Fibroblast of lung (primary cell): ENCODE data around the gene PDE8B. TPM values are rescaled to one million over a fixed set of nuclear protein-coding genes. Genes with fewer than 3 reads are reported as not detected.

Experiments used
- DNase-seq, 2 donors: peaks; one replicate each; pipeline versions ENCODE4 v3.0.0 to v3.0.0-alpha.2; 2010; ENCODE audit warnings: low read depth in 2 of 2
- H2AFZ ChIP-seq: 2 replicates; pipeline ENCODE4 v1.5.1; 2012; ENCODE audit warnings: low read length, control low read depth, inconsistent platforms
- H3K27ac ChIP-seq: 2 replicates; pipeline ENCODE4 v1.5.1; 2011; ENCODE audit warnings: low read length, control low read depth; ENCODE audit not compliant: insufficient read depth
- H3K27me3 ChIP-seq: 2 replicates; pipeline ENCODE4 v1.5.1; 2011; ENCODE audit warnings: mild to moderate bottlenecking, low read length; ENCODE audit not compliant: control insufficient read depth, insufficient read depth
- H3K36me3 ChIP-seq: 2 replicates; pipeline ENCODE4 v1.5.1; 2011; ENCODE audit warnings: low read length; ENCODE audit not compliant: control insufficient read depth, insufficient read depth
- H3K4me1 ChIP-seq: 2 replicates; pipeline ENCODE4 v1.5.1; 2011; ENCODE audit warnings: low read length; ENCODE audit not compliant: control insufficient read depth, insufficient read depth; ENCODE audit errors: extremely low read depth
- H3K4me2 ChIP-seq: 2 replicates; pipeline ENCODE4 v1.5.1; 2011; ENCODE audit warnings: low read length, control low read depth; ENCODE audit not compliant: insufficient read depth; ENCODE audit errors: extremely low read depth
- H3K4me3 ChIP-seq, 4 experiments: fragments of 200-600 bp in 1 of 4; sonication (generic) in 1 of 4; replicated peaks in 1 of 4; 2 replicates each; pipeline ENCODE4 v1.5.1; 2011 to 2016; ENCODE audit warnings: low read length in 4 of 4, low read depth in 3 of 4, mild to moderate bottlenecking in 3 of 4, control low read depth in 2 of 4, inconsistent platforms in 1 of 4, mixed read lengths in 1 of 4; ENCODE audit not compliant: insufficient read depth in 1 of 4; ENCODE audit errors: control extremely low read depth in 1 of 4
- H3K79me2 ChIP-seq: 2 replicates; pipeline ENCODE4 v1.5.1; 2012; ENCODE audit warnings: mild to moderate bottlenecking, low read length, inconsistent platforms; ENCODE audit not compliant: control insufficient read depth, insufficient read depth
- H3K9ac ChIP-seq: 2 replicates; pipeline ENCODE4 v1.5.1; 2011; ENCODE audit warnings: mild to moderate bottlenecking, low read length, control low read depth; ENCODE audit not compliant: insufficient read depth
- H3K9me3 ChIP-seq: 2 replicates; pipeline ENCODE4 v1.5.1; 2012; ENCODE audit warnings: low read depth, low read length; ENCODE audit not compliant: control insufficient read depth, insufficient read depth
- H4K20me1 ChIP-seq: 2 replicates; pipeline ENCODE4 v1.5.1; 2011; ENCODE audit warnings: low read length; ENCODE audit not compliant: control insufficient read depth, insufficient read depth; ENCODE audit errors: extremely low read depth
- EZH2 ChIP-seq: IDR thresholded peaks from 2 replicates; pipeline ENCODE4 v1.5.1; 2012; ENCODE audit warnings: low read length, control low read depth, mild to moderate bottlenecking; ENCODE audit errors: missing control alignments
- polyA plus RNA-seq, 2 donors: library from polyadenylated mRNA; depleted of rRNA in 1 of 2; stranded (reverse) in 1 of 2; unstranded in 1 of 2; fragments of >200 nt; gene quantifications; 2 replicates each; pipeline ENCODE4 v1.2.1, GENCODE V29; 2011 to 2012; ENCODE audit warnings: missing spikeins in 1 of 2
- total RNA-seq: library from RNA; depleted of rRNA; stranded (reverse); fragments of >200 nt; gene quantifications from 2 replicates; pipeline ENCODE4 v1.2.1, GENCODE V29; 2014
- TF ChIP-seq, protein P1 (sequence below), 2 donors: IDR thresholded peaks in 1 of 2; conservative IDR thresholded peaks in 1 of 2; 1 replicate in 1 of 2; 2 replicates in 1 of 2; pipeline ENCODE4 v1.5.1; 2011 to 2012; ENCODE audit warnings: low read length in 2 of 2, control low read depth in 1 of 2, inconsistent platforms in 1 of 2, low read depth in 1 of 2, mild to moderate bottlenecking in 1 of 2

PDE8B gene
- total and polyA plus RNA-seq, 2 donors (not counting 1 experiment from before 2014, with no cell fraction given), result 0.17 to 0.18 TPM

GRCh38 chr5:77431719-77432118 lies 221.2 kb downstream of the PDE8B start:
- Histone ChIP-seq H3K9ac (no peak overlapping the region), H3K9me3 (no peaks in the 10 kb centered on the region), H3K79me2 (no peaks in the 10 kb centered on the region), H3K27me3 (no peaks in the 10 kb centered on the region), H3K4me2 (no peak overlapping the region), H3K4me1 (peaks cover 14% of the 10 kb centered on the region), H3K4me3 (no peak overlapping the region), H2AFZ (no peak overlapping the region), H3K27ac (no peak overlapping the region), H3K36me3 (no peaks in the 10 kb centered on the region), H4K20me1 (no peaks in the 10 kb centered on the region)
- no peak for DNase-seq
- TF ChIP-seq EZH2, result no peak
- TF ChIP-seq, protein P1, sequence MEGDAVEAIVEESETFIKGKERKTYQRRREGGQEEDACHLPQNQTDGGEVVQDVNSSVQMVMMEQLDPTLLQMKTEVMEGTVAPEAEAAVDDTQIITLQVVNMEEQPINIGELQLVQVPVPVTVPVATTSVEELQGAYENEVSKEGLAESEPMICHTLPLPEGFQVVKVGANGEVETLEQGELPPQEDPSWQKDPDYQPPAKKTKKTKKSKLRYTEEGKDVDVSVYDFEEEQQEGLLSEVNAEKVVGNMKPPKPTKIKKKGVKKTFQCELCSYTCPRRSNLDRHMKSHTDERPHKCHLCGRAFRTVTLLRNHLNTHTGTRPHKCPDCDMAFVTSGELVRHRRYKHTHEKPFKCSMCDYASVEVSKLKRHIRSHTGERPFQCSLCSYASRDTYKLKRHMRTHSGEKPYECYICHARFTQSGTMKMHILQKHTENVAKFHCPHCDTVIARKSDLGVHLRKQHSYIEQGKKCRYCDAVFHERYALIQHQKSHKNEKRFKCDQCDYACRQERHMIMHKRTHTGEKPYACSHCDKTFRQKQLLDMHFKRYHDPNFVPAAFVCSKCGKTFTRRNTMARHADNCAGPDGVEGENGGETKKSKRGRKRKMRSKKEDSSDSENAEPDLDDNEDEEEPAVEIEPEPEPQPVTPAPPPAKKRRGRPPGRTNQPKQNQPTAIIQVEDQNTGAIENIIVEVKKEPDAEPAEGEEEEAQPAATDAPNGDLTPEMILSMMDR (conservative IDR thresholded peaks at IDR 0.05 in 1 of 2, IDR thresholded peaks at IDR 0.05 in 1 of 2; ENCODE audit: low read depth in 1 of 2, low read length in 2 of 2), result no peak

DNA sequence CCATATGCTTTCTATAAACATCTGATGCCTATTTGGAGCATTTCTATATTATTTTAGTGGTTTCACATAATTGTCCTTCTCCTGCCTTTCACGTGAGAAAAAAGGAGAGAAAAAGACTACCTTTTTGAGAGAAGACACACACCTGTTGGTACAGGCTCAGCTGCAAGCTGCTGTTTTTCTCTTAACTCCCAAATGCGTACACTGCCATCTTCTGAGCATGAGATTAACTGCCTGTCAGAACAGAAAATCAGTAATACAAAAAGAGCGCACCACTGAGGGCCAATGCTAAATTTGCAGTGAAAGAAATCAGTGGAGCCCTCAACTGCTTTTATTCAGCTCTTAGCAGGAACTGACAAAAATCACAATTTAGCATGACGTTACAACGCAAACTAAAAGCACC lies 226.7 kb downstream of the PDE8B start:
- no peak for DNase-seq
- peaks cover 2% of the 10 kb centered on the region for H3K36me3 ChIP-seq
- no peaks in the 10 kb centered on the region for H3K79me2 ChIP-seq
- H3K9ac ChIP-seq, result no peak overlapping the region
- H4K20me1 ChIP-seq, result no peaks in the 10 kb centered on the region
- no peaks in the 10 kb centered on the region for H3K9me3 ChIP-seq
- no peak for TF ChIP-seq EZH2
- TF ChIP-seq, protein P1 (conservative IDR thresholded peaks at IDR 0.05 in 1 of 2, IDR thresholded peaks at IDR 0.05 in 1 of 2; ENCODE audit: low read depth in 1 of 2, low read length in 2 of 2), result no peak
- H2AFZ ChIP-seq, result no peak overlapping the region
- no peaks in the 10 kb centered on the region for H3K4me1 ChIP-seq
- no peak overlapping the region for H3K27ac ChIP-seq
- H3K4me3 ChIP-seq, result no peak overlapping the region
- H3K27me3 ChIP-seq, result no peaks in the 10 kb centered on the region
- H3K4me2 ChIP-seq, result no peak overlapping the region

GRCh38 chr5:77438071-77438470 lies 227.6 kb downstream of the PDE8B start:
- no peak overlapping the region for H3K4me2 ChIP-seq
- TF ChIP-seq EZH2, result no peak
- TF ChIP-seq, protein P1 (conservative IDR thresholded peaks at IDR 0.05 in 1 of 2, IDR thresholded peaks at IDR 0.05 in 1 of 2; ENCODE audit: low read depth in 1 of 2, low read length in 2 of 2), result no peak
- no peaks in the 10 kb centered on the region for H3K79me2 ChIP-seq
- H3K4me1 ChIP-seq, result no peaks in the 10 kb centered on the region
- no peaks in the 10 kb centered on the region for H3K27me3 ChIP-seq
- no peak overlapping the region for H3K4me3 ChIP-seq
- DNase-seq, result no peak
- no peak overlapping the region for H3K9ac ChIP-seq
- H3K36me3 ChIP-seq, result peaks cover 2% of the 10 kb centered on the region
- H4K20me1 ChIP-seq, result no peaks in the 10 kb centered on the region
- no peak overlapping the region for H2AFZ ChIP-seq
- H3K27ac ChIP-seq, result no peak overlapping the region
- H3K9me3 ChIP-seq, result no peaks in the 10 kb centered on the region
